Mammary microvascular endothelial cell (primary cell): ENCODE data around the gene ARAP2. TPM values are rescaled to one million over a fixed set of nuclear protein-coding genes. Genes with fewer than 3 reads are reported as not detected.

Source experiments
- total RNA-seq: library from RNA; depleted of rRNA; stranded (reverse); fragments of >200 nt; gene quantifications from 2 replicates; pipeline ENCODE4 v1.2.3, GENCODE V29; 2015

The ARAP2 gene
- 0.33 and 1.2 TPM in 2 replicates for total RNA-seq

GRCh38 chr4:36244257-36245082 lies at the start of gene ARAP2:
Gene ARAP2 (minus strand): TSS chr4:36244514. CDS start chr4:36229486, 15,028 bp downstream.

GRCh38 chr4:36281384-36282106 lies 37.2 kb upstream of the ARAP2 start, which contains the start of gene DTHD1:
Gene DTHD1 (plus strand): TSS chr4:36281616. CDS start chr4:36281759, 143 bp downstream.

Other genes with a start within 250 kb of the ARAP2 start
- gene DTHD1, start 37.1 kb upstream of the ARAP2 start, total RNA-seq, result not detected in 2 replicates